22Rv1 (cell line): ENCODE data around the gene HMGN1.

ENCODE experiments used
- CTCF ChIP-seq: fragments of 450-650 bp; IDR thresholded peaks from 2 replicates; pipeline ENCODE4 v1.5.1; 2017; ENCODE audit warnings: mild to moderate bottlenecking
- ZFX ChIP-seq: fragments of 450-650 bp; IDR thresholded peaks from 2 replicates; pipeline ENCODE4 v1.6.1; 2017; ENCODE audit warnings: antibody characterized with exemption, borderline replicate concordance

GRCh38 chr21:39339231-39339630, 9.7 kb downstream of the HMGN1 start:
- no peak for TF ChIP-seq CTCF
- TF ChIP-seq ZFX, result no peak
